ENCODE results near the gene GPRIN1. TPM values are rescaled to one million over a fixed set of nuclear protein-coding genes. Genes with fewer than 3 reads are reported as not detected.
"Not testable (repeated sequence)": the region's sequence is repeated elsewhere in the genome, so short reads cannot be mapped to it uniquely, and the experiment has no call there.

GPRIN1 gene
- total RNA-seq, 3 donors from 2014 or later, result 1.6 to 2.4 (median 1.6) TPM

DNA sequence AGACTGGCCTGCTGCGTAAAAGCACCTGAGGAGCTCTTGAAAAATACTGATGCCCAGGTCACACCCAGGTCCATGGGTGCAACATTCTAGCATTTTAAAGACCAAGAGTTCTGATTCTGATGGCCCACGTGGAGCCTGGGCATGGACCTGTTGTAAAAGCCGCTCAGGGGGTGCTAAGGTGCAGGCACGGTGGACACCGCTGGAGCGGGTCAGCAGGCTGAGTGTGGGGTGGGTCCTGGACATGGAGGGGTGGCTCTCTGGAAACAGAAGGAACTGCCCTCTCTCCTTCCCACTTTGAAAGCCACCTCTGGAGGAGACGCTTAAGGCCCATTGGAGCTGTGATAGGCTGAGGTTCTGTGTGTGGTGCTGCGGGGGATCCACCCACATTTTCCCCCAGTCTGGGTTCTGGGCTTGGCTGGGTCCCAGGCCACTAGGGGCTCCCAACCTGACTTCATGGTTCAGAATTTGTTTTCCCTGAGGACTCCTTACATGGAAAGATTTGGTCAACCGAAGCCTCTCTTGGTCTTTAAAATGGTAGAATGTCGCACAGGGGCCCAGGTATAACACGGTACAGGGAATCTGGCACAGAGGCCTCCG, 16.6 kb downstream of the GPRIN1 start:
- Histone ChIP-seq H3K36me3 (ENCODE audit: low read depth) (no peaks in the 10 kb centered on the region), H3K4me1 (ENCODE audit: low read depth) (peaks cover 6% of the 10 kb centered on the region), H3K4me3 (no peak overlapping the region), H3K9me3 (no peaks in the 10 kb centered on the region)
- intact Hi-C loops (cut with DNase I, micrococcal nuclease), result no loop called here
- ATAC-seq (no peak), DNase-seq (peak in 1 of 3 donors; percentile 15)
- TF ChIP-seq, protein P1, sequence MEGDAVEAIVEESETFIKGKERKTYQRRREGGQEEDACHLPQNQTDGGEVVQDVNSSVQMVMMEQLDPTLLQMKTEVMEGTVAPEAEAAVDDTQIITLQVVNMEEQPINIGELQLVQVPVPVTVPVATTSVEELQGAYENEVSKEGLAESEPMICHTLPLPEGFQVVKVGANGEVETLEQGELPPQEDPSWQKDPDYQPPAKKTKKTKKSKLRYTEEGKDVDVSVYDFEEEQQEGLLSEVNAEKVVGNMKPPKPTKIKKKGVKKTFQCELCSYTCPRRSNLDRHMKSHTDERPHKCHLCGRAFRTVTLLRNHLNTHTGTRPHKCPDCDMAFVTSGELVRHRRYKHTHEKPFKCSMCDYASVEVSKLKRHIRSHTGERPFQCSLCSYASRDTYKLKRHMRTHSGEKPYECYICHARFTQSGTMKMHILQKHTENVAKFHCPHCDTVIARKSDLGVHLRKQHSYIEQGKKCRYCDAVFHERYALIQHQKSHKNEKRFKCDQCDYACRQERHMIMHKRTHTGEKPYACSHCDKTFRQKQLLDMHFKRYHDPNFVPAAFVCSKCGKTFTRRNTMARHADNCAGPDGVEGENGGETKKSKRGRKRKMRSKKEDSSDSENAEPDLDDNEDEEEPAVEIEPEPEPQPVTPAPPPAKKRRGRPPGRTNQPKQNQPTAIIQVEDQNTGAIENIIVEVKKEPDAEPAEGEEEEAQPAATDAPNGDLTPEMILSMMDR (IDR thresholded peaks at IDR 0.05), result no peak

DNA sequence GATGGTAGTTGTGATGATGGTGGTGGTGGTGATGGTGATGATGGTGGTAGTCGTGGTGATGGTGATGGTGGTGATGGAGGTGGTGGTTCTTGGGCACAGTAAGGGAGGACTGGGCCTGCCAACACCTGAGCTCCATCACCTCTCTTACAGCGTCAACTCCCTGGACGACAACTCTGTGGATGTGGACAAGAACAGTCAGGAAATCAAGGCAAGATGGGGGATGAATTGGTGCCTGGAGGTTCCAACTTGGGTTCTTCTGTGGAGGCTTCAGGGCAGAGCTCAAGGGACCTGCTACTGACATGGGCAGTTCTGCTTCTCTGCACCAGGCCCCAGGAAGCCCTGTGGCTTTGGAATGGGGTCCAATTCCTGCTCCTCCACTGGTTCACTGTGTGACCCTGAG, 17.4 kb downstream of the GPRIN1 start:
- no peaks in the 10 kb centered on the region for H3K36me3 ChIP-seq (ENCODE audit: low read depth)
- TF ChIP-seq, protein P1 (IDR thresholded peaks at IDR 0.05), result no peak
- intact Hi-C loops (cut with DNase I, micrococcal nuclease), result no loop called here
- no peak for ATAC-seq
- H3K9me3 ChIP-seq, result no peaks in the 10 kb centered on the region
- peaks cover 6% of the 10 kb centered on the region for H3K4me1 ChIP-seq (ENCODE audit: low read depth)
- DNase-seq, result no peak
- no peak overlapping the region for H3K4me3 ChIP-seq

DNA sequence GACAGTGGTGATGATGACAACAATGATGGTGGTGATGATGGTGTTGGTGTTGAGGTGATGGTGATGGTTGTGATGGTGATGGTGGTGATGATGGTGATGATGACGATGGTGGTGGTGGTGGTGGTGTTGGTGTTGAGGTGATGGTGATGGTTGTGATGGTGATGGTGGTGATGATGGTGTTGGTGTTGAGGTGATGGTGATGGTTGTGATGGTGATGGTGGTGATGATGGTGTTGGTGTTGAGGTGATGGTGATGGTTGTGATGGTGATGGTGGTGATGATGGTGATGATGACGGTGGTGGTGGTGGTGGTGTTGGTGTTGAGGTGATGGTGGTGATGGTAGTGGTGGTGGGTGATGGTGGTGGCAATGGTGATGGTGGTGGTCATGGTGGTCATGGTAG, 18.3 kb downstream of the GPRIN1 start:
- intact Hi-C loops (cut with DNase I, micrococcal nuclease); H3K9me3 ChIP-seq; ATAC-seq; H3K4me1 ChIP-seq (ENCODE audit: low read depth); H3K4me3 ChIP-seq; H3K36me3 ChIP-seq (ENCODE audit: low read depth): not testable (repeated sequence)
- peak in 1 of 3 donors; percentile 8 for DNase-seq

DNA sequence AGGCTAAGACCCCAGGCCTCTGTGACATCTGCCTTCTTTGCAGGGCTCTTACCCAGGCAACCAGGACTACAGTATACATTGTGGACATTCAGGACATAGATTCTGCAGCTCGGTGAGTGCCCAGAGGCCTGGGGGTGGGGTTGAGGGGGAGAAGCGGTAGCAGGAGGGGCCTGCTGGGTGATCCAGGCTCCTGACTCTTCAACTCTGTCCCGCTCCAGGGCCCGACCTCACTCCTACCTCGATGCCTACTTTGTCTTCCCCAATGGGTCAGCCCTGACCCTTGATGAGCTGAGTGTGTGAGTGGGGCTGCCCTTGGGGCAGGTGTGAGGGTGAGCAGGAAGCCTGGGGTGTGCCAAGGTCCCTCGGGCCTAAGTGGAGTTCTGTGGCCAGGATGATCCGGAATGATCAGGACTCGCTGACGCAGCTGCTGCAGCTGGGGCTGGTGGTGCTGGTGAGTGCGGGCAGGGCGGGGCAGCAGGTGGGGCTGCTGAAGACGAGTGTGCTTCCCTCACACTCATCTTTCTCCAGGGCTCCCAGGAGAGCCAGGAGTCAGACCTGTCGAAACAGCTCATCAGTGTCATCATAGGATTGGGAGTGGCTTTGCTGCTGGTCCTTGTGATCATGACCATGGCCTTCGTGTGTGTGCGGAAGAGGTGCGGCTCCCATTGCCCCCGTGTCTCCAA, 19.8 kb downstream of the GPRIN1 start:
- Histone ChIP-seq H3K4me1 (ENCODE audit: low read depth) (no peaks in the 10 kb centered on the region), H3K9me3 (peaks cover 4% of the 10 kb centered on the region), H3K4me3 (no peak overlapping the region), H3K36me3 (ENCODE audit: low read depth) (no peaks in the 10 kb centered on the region)
- TF ChIP-seq, protein P1 (IDR thresholded peaks at IDR 0.05), result no peak
- intact Hi-C loops (cut with DNase I, micrococcal nuclease), result no loop called here
- ATAC-seq, result no peak
- no peak for DNase-seq

DNA sequence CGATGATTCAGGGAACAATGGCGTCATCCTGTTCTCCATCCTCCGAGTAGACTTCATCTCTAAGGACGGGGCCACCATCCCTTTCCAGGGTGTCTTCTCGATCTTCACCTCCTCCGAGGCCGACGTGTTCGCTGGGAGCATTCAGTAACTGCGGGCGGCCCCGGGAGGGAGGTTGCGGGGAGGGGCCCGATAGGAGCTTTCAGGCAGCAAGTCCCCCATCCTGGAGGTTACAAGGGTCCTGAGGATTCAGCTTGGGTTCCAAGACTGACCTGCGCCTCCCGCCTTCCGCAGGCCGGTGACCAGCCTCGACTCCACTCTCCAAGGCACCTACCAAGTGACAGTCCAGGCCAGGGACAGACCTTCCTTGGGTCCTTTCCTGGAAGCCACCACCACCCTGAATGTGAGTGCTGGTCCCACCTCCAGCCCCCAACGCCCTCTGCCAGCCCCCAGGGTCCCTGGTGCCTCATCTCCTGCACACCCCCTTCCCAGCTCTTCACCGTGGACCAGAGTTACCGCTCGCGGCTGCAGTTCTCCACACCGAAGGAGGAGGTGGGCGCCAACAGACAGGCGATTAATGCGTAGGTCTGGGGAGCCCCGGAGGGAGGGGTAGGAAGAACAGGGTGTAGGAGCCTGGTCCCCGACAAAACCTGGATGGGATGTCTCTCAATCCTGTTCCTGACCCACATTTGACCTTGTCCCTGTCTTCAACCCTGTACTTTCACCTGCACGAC, 20.8 kb downstream of the GPRIN1 start:
- TF ChIP-seq, protein P1 (IDR thresholded peaks at IDR 0.05), result no peak
- Histone ChIP-seq H3K4me1 (ENCODE audit: low read depth) (no peaks in the 10 kb centered on the region), H3K4me3 (no peak overlapping the region), H3K36me3 (ENCODE audit: low read depth) (no peaks in the 10 kb centered on the region), H3K9me3 (peaks cover 12% of the 10 kb centered on the region)
- ATAC-seq, result no peak
- DNase-seq, result peak in 1 of 3 donors; percentile 37
- intact Hi-C loops (cut with DNase I, micrococcal nuclease), result no loop called here

DNA sequence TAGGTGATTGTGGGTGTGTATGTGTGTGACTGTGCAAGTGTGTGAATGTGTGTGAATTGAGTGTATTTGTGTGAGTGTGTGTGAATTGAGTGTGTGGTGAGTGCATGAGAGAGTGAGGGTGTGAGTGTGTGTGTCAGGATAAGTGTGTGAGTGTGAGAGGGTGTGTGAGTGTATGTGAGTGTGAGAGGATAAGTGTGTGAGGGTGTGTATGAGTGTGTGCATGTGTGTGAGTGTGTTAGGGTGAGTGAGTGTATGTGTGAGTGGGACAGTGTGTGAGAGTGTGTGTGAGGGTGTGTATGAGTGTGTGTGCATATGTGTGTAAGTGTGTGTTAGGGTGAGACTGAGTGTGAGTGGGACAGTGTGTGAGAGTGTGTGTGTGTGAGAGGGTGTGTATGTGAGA, 21.7 kb downstream of the GPRIN1 start:
- DNase-seq (no peak), ATAC-seq (no peak)
- intact Hi-C loops (cut with DNase I, micrococcal nuclease), result no loop called here
- Histone ChIP-seq H3K4me1 (ENCODE audit: low read depth) (no peaks in the 10 kb centered on the region), H3K4me3 (no peak overlapping the region), H3K36me3 (ENCODE audit: low read depth) (no peaks in the 10 kb centered on the region), H3K9me3 (peaks cover 12% of the 10 kb centered on the region)
- TF ChIP-seq, protein P1 (IDR thresholded peaks at IDR 0.05), result no peak

All from mucosa of descending colon (tissue), 3 donors.